ENCODE results near the gene CFAP100. TPM values are rescaled to one million over a fixed set of nuclear protein-coding genes. Genes with fewer than 3 reads are reported as not detected.

The CFAP100 gene
- total RNA-seq, 1 experiment from 2014 or later, result not detected

DNA sequence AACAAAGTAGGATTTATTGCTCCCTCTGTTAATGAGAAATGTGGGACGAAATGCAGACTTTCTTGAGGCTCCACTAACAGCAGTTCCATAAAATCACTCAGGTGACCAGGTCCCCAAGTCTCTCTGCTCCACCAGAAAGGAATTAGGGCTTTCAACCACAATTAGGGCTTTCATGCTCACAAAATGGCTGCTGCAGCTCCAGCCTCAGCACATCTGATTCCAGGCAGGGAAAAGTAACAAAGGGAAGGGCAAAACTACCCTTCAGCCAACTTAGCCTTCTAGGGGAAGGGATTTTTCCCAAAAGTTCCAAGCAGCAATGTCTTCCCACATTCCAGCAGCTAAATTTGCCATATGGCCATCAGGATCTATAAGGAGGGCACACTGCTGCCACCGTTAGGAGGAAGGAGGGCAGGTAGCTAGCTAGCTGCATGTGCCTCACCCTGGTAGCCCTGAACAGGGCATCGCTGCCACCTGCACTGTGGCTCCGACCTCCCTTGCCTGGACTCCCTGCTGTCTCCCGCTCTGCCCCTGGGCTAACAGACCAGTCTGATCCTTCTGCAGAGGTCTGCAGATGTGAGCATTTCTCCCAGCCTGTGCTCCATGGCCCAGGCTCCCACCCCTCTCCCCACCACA lies 12.8 kb downstream of the CFAP100 start:
- H3K36me3 ChIP-seq (ENCODE audit: control insufficient read depth, insufficient read depth, low read length), result no peaks in the 10 kb centered on the region
- H3K4me3 Mint-ChIP-seq (ENCODE audit: unreplicated experiment), result no peak overlapping the region
- no peak overlapping the region for H3K27ac Mint-ChIP-seq (ENCODE audit: unreplicated experiment)
- intact Hi-C loops (cut with micrococcal nuclease; ENCODE audit: unreplicated experiment), result no loop called here
- H3K36me3 Mint-ChIP-seq (ENCODE audit: insufficient read depth, unreplicated experiment), result no peaks in the 10 kb centered on the region
- no peaks in the 10 kb centered on the region for H3K4me1 ChIP-seq
- H3K27me3 Mint-ChIP-seq (ENCODE audit: insufficient read depth, unreplicated experiment), result peaks cover 21% of the 10 kb centered on the region
- no peaks in the 10 kb centered on the region; the same call in 1 of the 2 replicates for H3K27me3 ChIP-seq (replicated peaks; ENCODE audit: control insufficient read depth, insufficient read depth, low read length)
- DNase-seq, result no peak
- no peaks in the 10 kb centered on the region for H3K9me3 Mint-ChIP-seq (ENCODE audit: unreplicated experiment)
- TF ChIP-seq, protein P1, sequence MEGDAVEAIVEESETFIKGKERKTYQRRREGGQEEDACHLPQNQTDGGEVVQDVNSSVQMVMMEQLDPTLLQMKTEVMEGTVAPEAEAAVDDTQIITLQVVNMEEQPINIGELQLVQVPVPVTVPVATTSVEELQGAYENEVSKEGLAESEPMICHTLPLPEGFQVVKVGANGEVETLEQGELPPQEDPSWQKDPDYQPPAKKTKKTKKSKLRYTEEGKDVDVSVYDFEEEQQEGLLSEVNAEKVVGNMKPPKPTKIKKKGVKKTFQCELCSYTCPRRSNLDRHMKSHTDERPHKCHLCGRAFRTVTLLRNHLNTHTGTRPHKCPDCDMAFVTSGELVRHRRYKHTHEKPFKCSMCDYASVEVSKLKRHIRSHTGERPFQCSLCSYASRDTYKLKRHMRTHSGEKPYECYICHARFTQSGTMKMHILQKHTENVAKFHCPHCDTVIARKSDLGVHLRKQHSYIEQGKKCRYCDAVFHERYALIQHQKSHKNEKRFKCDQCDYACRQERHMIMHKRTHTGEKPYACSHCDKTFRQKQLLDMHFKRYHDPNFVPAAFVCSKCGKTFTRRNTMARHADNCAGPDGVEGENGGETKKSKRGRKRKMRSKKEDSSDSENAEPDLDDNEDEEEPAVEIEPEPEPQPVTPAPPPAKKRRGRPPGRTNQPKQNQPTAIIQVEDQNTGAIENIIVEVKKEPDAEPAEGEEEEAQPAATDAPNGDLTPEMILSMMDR (IDR thresholded peaks at IDR 0.05; ENCODE audit: insufficient read depth in 1 of 2, low read depth in 1 of 2, low read length in 1 of 2, severe bottlenecking in 1 of 2, unreplicated experiment in 1 of 2), result no peak
- no peaks in the 10 kb centered on the region for H3K4me1 Mint-ChIP-seq (ENCODE audit: low read depth, unreplicated experiment)
- no peak overlapping the region for H3K4me3 ChIP-seq (ENCODE audit: low read depth, low read length)
- ChIA-PET POLR2A (no interaction called here), CTCF (no interaction called here)
- BruUV-seq (replicated peaks), result no TSS peak
- H3K9me3 ChIP-seq, result no peaks in the 10 kb centered on the region

DNA sequence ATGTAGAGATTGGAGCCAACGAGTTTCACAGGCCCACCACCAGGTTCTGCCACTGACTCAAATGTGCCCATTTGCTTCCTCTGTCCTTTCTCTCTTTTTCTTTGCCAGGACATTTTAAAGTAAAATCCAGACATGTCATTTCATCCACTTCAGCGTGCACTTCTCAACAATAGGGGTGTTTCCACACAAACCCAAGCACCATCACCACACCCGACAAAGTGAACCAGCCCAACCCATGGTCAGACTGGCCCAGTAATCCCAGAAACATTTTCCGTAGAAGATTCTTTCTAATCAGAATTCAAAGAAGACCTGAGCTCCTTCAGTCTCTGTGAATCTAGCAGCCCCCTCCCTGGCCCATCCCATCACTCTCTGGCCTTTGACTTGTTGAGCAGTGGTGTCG lies 13.4 kb downstream of the CFAP100 start:
- peaks cover 20% of the 10 kb centered on the region for H3K27me3 Mint-ChIP-seq (ENCODE audit: insufficient read depth, unreplicated experiment)
- BruUV-seq (replicated peaks), result no TSS peak
- POLR2A ChIA-PET, result no interaction called here

DNA sequence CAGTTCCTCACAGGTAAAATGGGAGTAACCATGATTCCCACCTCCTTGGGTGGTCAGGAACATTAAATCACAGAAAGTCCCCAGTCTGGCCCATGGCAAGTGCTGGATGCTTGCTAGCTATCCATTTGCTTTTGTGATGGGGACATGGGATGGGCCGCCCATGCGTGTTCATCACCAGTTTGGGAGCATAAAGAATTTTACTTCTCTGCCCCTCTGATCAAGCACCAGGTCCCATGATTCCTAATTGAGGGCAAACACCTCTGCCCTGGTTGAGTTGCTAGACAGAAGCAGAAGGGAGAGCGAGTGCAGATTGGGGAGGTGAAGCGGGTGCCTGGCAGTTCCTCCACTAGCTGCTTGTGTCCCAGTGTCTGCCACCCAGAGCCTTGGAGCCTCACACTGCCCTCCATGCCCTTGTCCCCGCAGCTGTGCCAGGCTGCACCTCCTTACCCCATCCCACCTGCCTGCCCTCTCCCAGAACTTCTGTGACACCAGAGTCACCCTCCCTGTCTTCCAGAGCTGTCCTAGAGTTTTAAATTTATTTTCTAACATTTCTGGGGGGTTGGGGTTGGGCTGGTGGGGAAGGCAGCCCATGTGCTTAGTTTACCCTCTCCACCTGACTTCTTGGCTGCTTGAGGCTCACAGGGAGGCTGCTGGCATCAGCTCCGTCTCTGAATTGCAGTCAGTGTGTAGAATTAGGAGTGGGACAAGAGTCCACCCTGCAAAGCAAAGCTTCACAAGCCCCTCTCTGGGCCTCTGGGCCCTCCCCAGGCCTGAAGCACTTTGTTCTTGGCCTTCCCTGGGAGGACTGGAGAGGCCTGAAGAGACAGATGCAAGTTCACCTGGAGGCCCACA lies 18.4 kb downstream of the CFAP100 start:
- Mint-ChIP-seq H3K4me1 (ENCODE audit: low read depth, unreplicated experiment) (no peaks in the 10 kb centered on the region), H3K9me3 (ENCODE audit: unreplicated experiment) (no peaks in the 10 kb centered on the region), H3K27ac (ENCODE audit: unreplicated experiment) (no peak overlapping the region), H3K36me3 (ENCODE audit: insufficient read depth, unreplicated experiment) (no peaks in the 10 kb centered on the region), H3K4me3 (ENCODE audit: unreplicated experiment) (no peak overlapping the region), H3K27me3 (ENCODE audit: insufficient read depth, unreplicated experiment) (peaks cover 20% of the 10 kb centered on the region)
- intact Hi-C loops (cut with micrococcal nuclease; ENCODE audit: unreplicated experiment), result no loop called here
- POLR2A ChIA-PET, result no interaction called here
- H3K27me3 ChIP-seq (replicated peaks; ENCODE audit: control insufficient read depth, insufficient read depth, low read length), result no peaks in the 10 kb centered on the region
- CTCF ChIA-PET, result no interaction called here
- H3K4me3 ChIP-seq (ENCODE audit: low read depth, low read length), result no peak overlapping the region
- H3K36me3 ChIP-seq (ENCODE audit: control insufficient read depth, insufficient read depth, low read length), result no peaks in the 10 kb centered on the region
- no peaks in the 10 kb centered on the region for H3K4me1 ChIP-seq
- TF ChIP-seq, protein P1 (IDR thresholded peaks at IDR 0.05; ENCODE audit: insufficient read depth in 1 of 2, low read depth in 1 of 2, low read length in 1 of 2, severe bottlenecking in 1 of 2, unreplicated experiment in 1 of 2), result no peak
- no TSS peak for BruUV-seq (replicated peaks)
- H3K9me3 ChIP-seq, result no peaks in the 10 kb centered on the region
- DNase-seq, result no peak

More for the DNA sequence above, 13.4 kb downstream of the CFAP100 start:
- no peak overlapping the region for H3K4me3 Mint-ChIP-seq (ENCODE audit: unreplicated experiment)
- no peaks in the 10 kb centered on the region for H3K36me3 Mint-ChIP-seq (ENCODE audit: insufficient read depth, unreplicated experiment)
- Histone ChIP-seq H3K9me3 (no peaks in the 10 kb centered on the region), H3K36me3 (ENCODE audit: control insufficient read depth, insufficient read depth, low read length) (no peaks in the 10 kb centered on the region), H3K4me3 (ENCODE audit: low read depth, low read length) (no peak overlapping the region), H3K27me3 (replicated peaks; ENCODE audit: control insufficient read depth, insufficient read depth, low read length) (no peaks in the 10 kb centered on the region; the same call in 1 of the 2 replicates), H3K4me1 (no peaks in the 10 kb centered on the region)
- no peak overlapping the region for H3K27ac Mint-ChIP-seq (ENCODE audit: unreplicated experiment)
- no peak for DNase-seq
- intact Hi-C loops (cut with micrococcal nuclease; ENCODE audit: unreplicated experiment), result no loop called here
- no peaks in the 10 kb centered on the region for H3K9me3 Mint-ChIP-seq (ENCODE audit: unreplicated experiment)
- CTCF ChIA-PET, result no interaction called here
- TF ChIP-seq, protein P1 (IDR thresholded peaks at IDR 0.05; ENCODE audit: insufficient read depth in 1 of 2, low read depth in 1 of 2, low read length in 1 of 2, severe bottlenecking in 1 of 2, unreplicated experiment in 1 of 2), result no peak
- no peaks in the 10 kb centered on the region for H3K4me1 Mint-ChIP-seq (ENCODE audit: low read depth, unreplicated experiment)

All from Caco-2 (cell line).